ENCODE data around the gene ABCC12. TPM values are rescaled to one million over a fixed set of nuclear protein-coding genes. Genes with fewer than 3 reads are reported as not detected.

The ABCC12 gene
- total and polyA plus RNA-seq, 2 donors (not counting 3 experiments of a cell fraction or from before 2014, with no cell fraction given): not detected

DNA sequence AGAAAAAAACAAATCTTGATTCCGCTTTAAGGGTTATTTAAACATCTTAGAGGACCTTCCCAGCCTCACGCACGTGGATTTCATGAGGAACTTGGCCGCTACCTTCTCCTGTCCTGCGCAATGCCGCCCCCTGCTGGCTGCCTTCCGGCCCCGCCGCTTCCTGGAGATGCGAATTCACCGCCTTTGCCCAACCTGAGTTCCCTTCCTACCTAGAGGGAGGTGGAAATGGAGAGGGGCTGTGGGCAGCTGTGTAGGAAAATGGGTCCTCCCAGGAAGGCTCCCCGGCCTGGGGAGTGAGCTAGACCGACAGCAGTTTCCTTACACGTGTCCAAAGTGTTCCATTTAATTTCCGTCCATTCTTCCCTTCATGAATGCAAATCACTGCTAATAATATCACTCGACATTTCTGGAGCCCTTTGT, 1.0 kb upstream of the ABCC12 start:
- H3K27me3 ChIP-seq (ENCODE audit: control insufficient read depth in 2 of 2, insufficient read depth in 2 of 2, low read length in 2 of 2): peaks cover 0 to 3% of the 10 kb centered on the region in 2 experiments
- TF ChIP-seq, protein P1, sequence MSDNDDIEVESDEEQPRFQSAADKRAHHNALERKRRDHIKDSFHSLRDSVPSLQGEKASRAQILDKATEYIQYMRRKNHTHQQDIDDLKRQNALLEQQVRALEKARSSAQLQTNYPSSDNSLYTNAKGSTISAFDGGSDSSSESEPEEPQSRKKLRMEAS (IDR thresholded peaks at IDR 0.05; ENCODE audit: insufficient read depth, insufficient read length): peak; percentile 80
- no peak for TF ChIP-seq MYC (IDR thresholded peaks at IDR 0.05; ENCODE audit: low read depth, low read length)
- TF ChIP-seq, protein P2, sequence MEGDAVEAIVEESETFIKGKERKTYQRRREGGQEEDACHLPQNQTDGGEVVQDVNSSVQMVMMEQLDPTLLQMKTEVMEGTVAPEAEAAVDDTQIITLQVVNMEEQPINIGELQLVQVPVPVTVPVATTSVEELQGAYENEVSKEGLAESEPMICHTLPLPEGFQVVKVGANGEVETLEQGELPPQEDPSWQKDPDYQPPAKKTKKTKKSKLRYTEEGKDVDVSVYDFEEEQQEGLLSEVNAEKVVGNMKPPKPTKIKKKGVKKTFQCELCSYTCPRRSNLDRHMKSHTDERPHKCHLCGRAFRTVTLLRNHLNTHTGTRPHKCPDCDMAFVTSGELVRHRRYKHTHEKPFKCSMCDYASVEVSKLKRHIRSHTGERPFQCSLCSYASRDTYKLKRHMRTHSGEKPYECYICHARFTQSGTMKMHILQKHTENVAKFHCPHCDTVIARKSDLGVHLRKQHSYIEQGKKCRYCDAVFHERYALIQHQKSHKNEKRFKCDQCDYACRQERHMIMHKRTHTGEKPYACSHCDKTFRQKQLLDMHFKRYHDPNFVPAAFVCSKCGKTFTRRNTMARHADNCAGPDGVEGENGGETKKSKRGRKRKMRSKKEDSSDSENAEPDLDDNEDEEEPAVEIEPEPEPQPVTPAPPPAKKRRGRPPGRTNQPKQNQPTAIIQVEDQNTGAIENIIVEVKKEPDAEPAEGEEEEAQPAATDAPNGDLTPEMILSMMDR (IDR thresholded peaks at IDR 0.05; ENCODE audit: extremely low read depth in 1 of 2, insufficient read depth in 1 of 2, low read depth in 1 of 2, low read length in 2 of 2): peak; percentile 94 to 95
- FAIRE-seq: peak; percentile 77

DNA sequence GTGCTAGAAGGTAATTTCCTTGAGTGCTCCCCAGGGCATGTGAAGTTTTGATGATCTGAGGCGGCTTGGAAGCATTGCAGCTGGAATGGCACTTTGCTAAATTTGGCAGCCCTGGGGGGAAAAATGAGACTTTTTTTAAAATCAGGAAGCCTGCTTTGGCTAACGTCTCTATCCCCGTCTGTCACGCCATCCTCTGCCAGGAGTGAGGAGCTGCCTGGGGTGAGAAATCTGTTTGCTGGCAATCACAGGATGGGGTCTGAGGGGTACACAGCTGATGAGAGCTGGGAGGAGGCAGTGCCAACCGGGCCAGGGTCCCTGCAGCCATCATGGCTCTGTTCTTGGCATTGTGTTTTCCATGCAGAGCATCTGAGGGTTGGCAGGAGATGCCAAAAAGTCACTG, 2.0 kb downstream of the ABCC12 start:
- no peaks in the 10 kb centered on the region for H4K20me1 ChIP-seq (replicated peaks; ENCODE audit: control insufficient read depth, extremely low read depth, insufficient read depth, low read length)
- FAIRE-seq (no peak), DNase-seq (ENCODE audit: low read depth, low spot score) (no peak)
- H3K4me3 ChIP-seq (replicated peaks in 1 of 3; ENCODE audit: insufficient read depth in 1 of 3, low read depth in 1 of 3, low read length in 3 of 3): no peak overlapping the region
- H3K9me3 ChIP-seq (replicated peaks; ENCODE audit: control insufficient read depth, insufficient read depth, low read length): no peaks in the 10 kb centered on the region
- ChIA-PET POLR2A (no interaction called here), CTCF (interaction anchor here (1.1 to 8.7 kb wide), 3 partner anchors 11 to 1135 kb away, joined by 3 to 91 read pairs (median 11); partner anchors contain the start of gene NETO2)
- H3K27ac ChIP-seq (ENCODE audit: insufficient read depth, low read depth, low read length): no peak overlapping the region
- no peaks in the 10 kb centered on the region for H3K9me1 ChIP-seq (replicated peaks; ENCODE audit: control insufficient read depth, extremely low read depth, insufficient read depth, low read length)
- TF ChIP-seq JUN (IDR thresholded peaks at IDR 0.05; ENCODE audit: borderline replicate concordance, insufficient read depth, insufficient read length, low read depth): no peak
- TF ChIP-seq, protein P1 (IDR thresholded peaks at IDR 0.05; ENCODE audit: insufficient read depth, insufficient read length): no peak
- no peak for TF ChIP-seq FOS (IDR thresholded peaks at IDR 0.05; ENCODE audit: borderline replicate concordance, insufficient read depth, low read length)
- no peak for TF ChIP-seq POLR2A (IDR thresholded peaks at IDR 0.05; ENCODE audit: low read depth, low read length)
- no peak for TF ChIP-seq EZH2 (IDR thresholded peaks at IDR 0.05; ENCODE audit: borderline replicate concordance, low read depth, low read length, severe bottlenecking)
- no peak for TF ChIP-seq POLR2AphosphoS5 (IDR thresholded peaks at IDR 0.05; ENCODE audit: insufficient read depth, low read depth, low read length)
- TF ChIP-seq, protein P2 (IDR thresholded peaks at IDR 0.05; ENCODE audit: extremely low read depth in 1 of 2, insufficient read depth in 1 of 2, low read depth in 1 of 2, low read length in 2 of 2): no peak
- TF ChIP-seq MYC (IDR thresholded peaks at IDR 0.05; ENCODE audit: low read depth, low read length): no peak
- no peak for TF ChIP-seq GATA2 (IDR thresholded peaks at IDR 0.05; ENCODE audit: insufficient read depth, insufficient read length, low read depth, low read length)
- H3K4me1 ChIP-seq (ENCODE audit: control insufficient read depth, extremely low read depth, insufficient read depth, low read length): no peaks in the 10 kb centered on the region
- H3K9ac ChIP-seq (replicated peaks; ENCODE audit: extremely low read depth, insufficient read depth, low read length): no peak overlapping the region
- BruUV-seq (replicated peaks): no TSS peak
- no peak overlapping the region for H3K4me2 ChIP-seq (ENCODE audit: insufficient read depth, low read length)
- no peaks in the 10 kb centered on the region for H3K36me3 ChIP-seq (ENCODE audit: control insufficient read depth in 2 of 2, extremely low read depth in 1 of 2, insufficient read depth in 2 of 2, low read length in 2 of 2)
- intact Hi-C loops (cut with micrococcal nuclease) (no loop called here), dilution Hi-C loops (cut with MboI; ENCODE audit: extremely low pct_ligation_motif_present, low sequenced_read_pairs) (no loop called here)
- no peak overlapping the region for H2AFZ ChIP-seq (ENCODE audit: low read depth, low read length)
- peaks cover 0 to 3% of the 10 kb centered on the region in 2 experiments for H3K27me3 ChIP-seq (ENCODE audit: control insufficient read depth in 2 of 2, insufficient read depth in 2 of 2, low read length in 2 of 2)
- H3K79me2 ChIP-seq (ENCODE audit: control insufficient read depth, insufficient read depth, low read length): no peaks in the 10 kb centered on the region

More for the DNA sequence above, 1.0 kb upstream of the ABCC12 start:
- no peaks in the 10 kb centered on the region for H3K36me3 ChIP-seq (ENCODE audit: control insufficient read depth in 2 of 2, extremely low read depth in 1 of 2, insufficient read depth in 2 of 2, low read length in 2 of 2)
- H3K79me2 ChIP-seq (ENCODE audit: control insufficient read depth, insufficient read depth, low read length): no peaks in the 10 kb centered on the region
- no peaks in the 10 kb centered on the region for H3K4me1 ChIP-seq (ENCODE audit: control insufficient read depth, extremely low read depth, insufficient read depth, low read length)
- no peaks in the 10 kb centered on the region for H4K20me1 ChIP-seq (replicated peaks; ENCODE audit: control insufficient read depth, extremely low read depth, insufficient read depth, low read length)
- ChIA-PET CTCF (interaction anchor here (1.0 to 8.7 kb wide), 6 partner anchors 9 to 1138 kb away, joined by 3 to 91 read pairs (median 6); partner anchors contain the start of gene NETO2), POLR2A (no interaction called here)
- peak overlapping the region; percentile 1 for H2AFZ ChIP-seq (ENCODE audit: low read depth, low read length)
- no peak overlapping the region for H3K4me3 ChIP-seq (replicated peaks in 1 of 3; ENCODE audit: insufficient read depth in 1 of 3, low read depth in 1 of 3, low read length in 3 of 3)
- no peak overlapping the region for H3K9ac ChIP-seq (replicated peaks; ENCODE audit: extremely low read depth, insufficient read depth, low read length)
- intact Hi-C loops (cut with micrococcal nuclease): loop anchor here (1.0 to 5.0 kb wide), 7 partner anchors 40 to 1208 kb away; partner anchors contain the start of genes ITFG1 and PHKB
- dilution Hi-C loops (cut with MboI; ENCODE audit: extremely low pct_ligation_motif_present, low sequenced_read_pairs): no loop called here
- peak; percentile 63 for DNase-seq (ENCODE audit: low read depth, low spot score)
- H3K9me1 ChIP-seq (replicated peaks; ENCODE audit: control insufficient read depth, extremely low read depth, insufficient read depth, low read length): no peaks in the 10 kb centered on the region
- BruUV-seq (replicated peaks): no TSS peak
- no peak overlapping the region for H3K4me2 ChIP-seq (ENCODE audit: insufficient read depth, low read length)
- H3K9me3 ChIP-seq (replicated peaks; ENCODE audit: control insufficient read depth, insufficient read depth, low read length): no peaks in the 10 kb centered on the region
- no peak overlapping the region for H3K27ac ChIP-seq (ENCODE audit: insufficient read depth, low read depth, low read length)

All from endothelial cell of umbilical vein (primary cell).